ENCODE results near the gene FBXO21.

FBXO21 gene

DNA sequence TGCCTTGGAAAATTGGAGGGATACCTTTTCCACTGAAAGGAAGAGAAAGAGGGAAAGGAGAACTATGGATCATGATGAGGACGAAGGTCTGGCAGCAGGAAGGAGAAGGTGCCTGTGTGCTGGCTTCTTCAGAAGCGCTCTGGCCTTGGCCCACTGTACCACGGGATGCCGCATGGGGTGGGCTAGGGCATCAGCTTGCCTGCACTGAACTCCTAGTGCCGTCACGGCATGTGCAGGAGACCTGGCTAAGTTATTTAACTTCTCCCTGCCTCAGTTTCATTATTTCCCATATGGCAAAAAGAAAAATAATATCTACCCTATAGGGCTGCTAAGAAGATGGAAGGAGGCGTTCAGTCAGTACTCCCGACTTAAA lies 28.1 kb downstream of the FBXO21 start:
- Histone ChIP-seq H3K4me3 (ENCODE audit: low read depth, low read length, poor library complexity, severe bottlenecking) (no peak overlapping the region), H3K79me2 (ENCODE audit: insufficient read depth, low read length) (no peaks in the 10 kb centered on the region), H3K27ac (ENCODE audit: low read depth, low read length, poor library complexity, severe bottlenecking) (no peak overlapping the region), H3K36me3 (ENCODE audit: insufficient read depth, low read length) (peaks cover 98% of the 10 kb centered on the region), H3K9ac (ENCODE audit: low read length) (no peak overlapping the region), H3K4me1 (ENCODE audit: insufficient read depth, low read length, severe bottlenecking) (no peaks in the 10 kb centered on the region), H2AFZ (ENCODE audit: low read length) (no peak overlapping the region), H3K4me2 (ENCODE audit: low read length) (no peak overlapping the region), H3K27me3 (ENCODE audit: insufficient read depth, low read length) (no peaks in the 10 kb centered on the region), H3K9me3 (ENCODE audit: low read length) (no peaks in the 10 kb centered on the region), H4K20me1 (ENCODE audit: insufficient read depth, low read length) (no peaks in the 10 kb centered on the region), H3K9me2 (ENCODE audit: low read depth, low read length) (no peaks in the 10 kb centered on the region), H3F3A (ENCODE audit: insufficient read depth, low read length) (no peaks in the 10 kb centered on the region)
- TF ChIP-seq, protein P1, sequence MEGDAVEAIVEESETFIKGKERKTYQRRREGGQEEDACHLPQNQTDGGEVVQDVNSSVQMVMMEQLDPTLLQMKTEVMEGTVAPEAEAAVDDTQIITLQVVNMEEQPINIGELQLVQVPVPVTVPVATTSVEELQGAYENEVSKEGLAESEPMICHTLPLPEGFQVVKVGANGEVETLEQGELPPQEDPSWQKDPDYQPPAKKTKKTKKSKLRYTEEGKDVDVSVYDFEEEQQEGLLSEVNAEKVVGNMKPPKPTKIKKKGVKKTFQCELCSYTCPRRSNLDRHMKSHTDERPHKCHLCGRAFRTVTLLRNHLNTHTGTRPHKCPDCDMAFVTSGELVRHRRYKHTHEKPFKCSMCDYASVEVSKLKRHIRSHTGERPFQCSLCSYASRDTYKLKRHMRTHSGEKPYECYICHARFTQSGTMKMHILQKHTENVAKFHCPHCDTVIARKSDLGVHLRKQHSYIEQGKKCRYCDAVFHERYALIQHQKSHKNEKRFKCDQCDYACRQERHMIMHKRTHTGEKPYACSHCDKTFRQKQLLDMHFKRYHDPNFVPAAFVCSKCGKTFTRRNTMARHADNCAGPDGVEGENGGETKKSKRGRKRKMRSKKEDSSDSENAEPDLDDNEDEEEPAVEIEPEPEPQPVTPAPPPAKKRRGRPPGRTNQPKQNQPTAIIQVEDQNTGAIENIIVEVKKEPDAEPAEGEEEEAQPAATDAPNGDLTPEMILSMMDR (IDR thresholded peaks at IDR 0.05; ENCODE audit: low read length), result no peak
- TF ChIP-seq EZH2 (IDR thresholded peaks at IDR 0.05; ENCODE audit: borderline replicate concordance, low read length), result no peak

DNA sequence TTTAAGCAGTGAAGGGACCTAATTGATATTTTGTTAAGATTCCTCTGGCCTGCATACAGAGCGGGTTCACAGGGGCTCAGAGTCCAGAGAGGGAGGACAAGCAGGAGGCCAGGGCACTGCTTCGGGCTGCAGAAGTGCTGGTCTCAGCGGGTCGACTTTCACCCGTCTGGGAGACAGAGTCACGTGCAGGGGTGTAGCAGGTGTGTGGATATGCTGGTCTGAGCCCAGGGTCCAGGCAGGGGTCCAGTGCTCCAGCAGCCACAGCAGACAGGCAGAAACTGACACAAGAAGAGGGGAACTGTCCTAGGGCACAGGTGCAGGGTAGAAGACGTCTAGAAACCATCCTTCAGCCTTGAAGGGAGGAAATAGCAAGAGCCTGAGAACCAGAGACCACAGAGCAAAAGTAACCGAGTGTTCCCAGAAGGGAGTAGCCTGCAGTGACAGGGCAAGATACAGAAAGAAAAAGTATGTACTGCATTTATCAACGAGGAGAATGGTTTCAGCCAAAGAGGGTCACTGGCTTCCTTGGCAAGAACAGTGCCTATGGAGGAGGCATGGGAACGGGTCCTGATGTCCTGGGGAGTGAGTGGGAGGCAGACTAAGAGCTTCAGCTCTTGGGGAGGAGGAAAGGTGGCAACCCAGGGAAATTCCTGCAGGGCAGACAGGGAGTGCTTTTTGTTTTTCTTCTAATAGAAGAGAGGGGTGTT lies 28.7 kb downstream of the FBXO21 start:
- Histone ChIP-seq H3K27ac (ENCODE audit: low read depth, low read length, poor library complexity, severe bottlenecking) (no peak overlapping the region), H3K4me2 (ENCODE audit: low read length) (no peak overlapping the region), H3K27me3 (ENCODE audit: insufficient read depth, low read length) (no peaks in the 10 kb centered on the region), H3K36me3 (ENCODE audit: insufficient read depth, low read length) (peaks cover 98% of the 10 kb centered on the region), H3K4me1 (ENCODE audit: insufficient read depth, low read length, severe bottlenecking) (no peaks in the 10 kb centered on the region), H2AFZ (ENCODE audit: low read length) (no peak overlapping the region), H3K4me3 (ENCODE audit: low read depth, low read length, poor library complexity, severe bottlenecking) (no peak overlapping the region), H4K20me1 (ENCODE audit: insufficient read depth, low read length) (no peaks in the 10 kb centered on the region), H3K79me2 (ENCODE audit: insufficient read depth, low read length) (no peaks in the 10 kb centered on the region), H3K9ac (ENCODE audit: low read length) (no peak overlapping the region), H3K9me3 (ENCODE audit: low read length) (no peaks in the 10 kb centered on the region), H3F3A (ENCODE audit: insufficient read depth, low read length) (no peaks in the 10 kb centered on the region), H3K9me2 (ENCODE audit: low read depth, low read length) (no peaks in the 10 kb centered on the region)
- TF ChIP-seq EZH2 (IDR thresholded peaks at IDR 0.05; ENCODE audit: borderline replicate concordance, low read length), result no peak
- TF ChIP-seq, protein P1 (IDR thresholded peaks at IDR 0.05; ENCODE audit: low read length), result no peak

DNA sequence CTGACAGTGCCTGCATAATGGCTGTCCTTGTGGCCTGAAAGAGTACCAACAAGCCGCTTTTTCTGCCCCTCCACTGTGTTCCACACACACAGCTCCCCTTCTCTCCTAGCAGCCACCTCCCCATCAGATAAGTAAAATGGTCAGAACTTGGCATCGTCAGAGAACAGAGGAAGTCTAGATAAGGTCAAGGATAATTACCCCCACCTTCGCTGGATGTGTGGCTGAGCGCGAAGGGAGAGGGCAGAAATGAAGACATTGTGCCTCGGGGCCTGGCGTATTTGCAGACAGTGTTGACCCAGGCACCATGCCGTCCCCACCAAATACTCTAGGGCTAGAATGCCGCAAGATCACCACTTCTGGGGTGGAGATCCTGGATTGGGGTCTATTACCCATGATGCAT lies 30.6 kb downstream of the FBXO21 start:
- Histone ChIP-seq H2AFZ (ENCODE audit: low read length) (no peak overlapping the region), H3K36me3 (ENCODE audit: insufficient read depth, low read length) (peaks cover 97% of the 10 kb centered on the region), H3K4me3 (ENCODE audit: low read depth, low read length, poor library complexity, severe bottlenecking) (no peak overlapping the region), H3K9ac (ENCODE audit: low read length) (no peak overlapping the region), H3K79me2 (ENCODE audit: insufficient read depth, low read length) (no peaks in the 10 kb centered on the region), H3K9me3 (ENCODE audit: low read length) (no peaks in the 10 kb centered on the region), H3F3A (ENCODE audit: insufficient read depth, low read length) (peaks cover 4% of the 10 kb centered on the region), H3K9me2 (ENCODE audit: low read depth, low read length) (no peaks in the 10 kb centered on the region), H3K27me3 (ENCODE audit: insufficient read depth, low read length) (no peaks in the 10 kb centered on the region), H3K4me1 (ENCODE audit: insufficient read depth, low read length, severe bottlenecking) (no peaks in the 10 kb centered on the region), H3K4me2 (ENCODE audit: low read length) (no peak overlapping the region), H3K27ac (ENCODE audit: low read depth, low read length, poor library complexity, severe bottlenecking) (no peak overlapping the region), H4K20me1 (ENCODE audit: insufficient read depth, low read length) (no peaks in the 10 kb centered on the region)
- TF ChIP-seq, protein P1 (IDR thresholded peaks at IDR 0.05; ENCODE audit: low read length), result no peak
- TF ChIP-seq EZH2 (IDR thresholded peaks at IDR 0.05; ENCODE audit: borderline replicate concordance, low read length), result no peak
